ENCODE measurements around the gene MSTN. TPM values are rescaled to one million over a fixed set of nuclear protein-coding genes. Genes with fewer than 3 reads are reported as not detected.
A peak's percentile ranks its signal among the peaks of the same experiment; 100 is the strongest.

Gene MSTN
- total and polyA plus RNA-seq, 2 experiments from 2014 or later = 0.17 to 0.23 TPM

- no peaks in the 10 kb centered on the region for H3K36me3 ChIP-seq (replicated peaks; ENCODE audit: insufficient read depth, low read depth)
- no peaks in the 10 kb centered on the region for H3K9me3 ChIP-seq (ENCODE audit: low read depth)
- H4K20me1 ChIP-seq (ENCODE audit: insufficient read depth, poor library complexity, severe bottlenecking) = no peaks in the 10 kb centered on the region
- DNase-seq (ENCODE audit: low spot score) = no peak
- H3K79me2 ChIP-seq = no peaks in the 10 kb centered on the region
- H3K27ac ChIP-seq = no peak overlapping the region
- H3K4me2 ChIP-seq = no peak overlapping the region
- no peak overlapping the region for H2AFZ ChIP-seq
- no peaks in the 10 kb centered on the region for H3K27me3 ChIP-seq
- TF ChIP-seq EZH2 (IDR thresholded peaks at IDR 0.05; ENCODE audit: borderline replicate concordance) = no peak
- no peak for TF ChIP-seq EZH2phosphoT487 (IDR thresholded peaks at IDR 0.05; ENCODE audit: low read depth, severe bottlenecking, unreplicated experiment)
- H3K4me3 ChIP-seq = no peak overlapping the region
- no peaks in the 10 kb centered on the region for H3K9me2 ChIP-seq (replicated peaks; ENCODE audit: insufficient read depth)
- no peaks in the 10 kb centered on the region for H3K4me1 ChIP-seq (ENCODE audit: insufficient read depth)
Measured at GRCh38 chr2:190075623-190076022, 13.1 kb upstream of the MSTN start.

DNA sequence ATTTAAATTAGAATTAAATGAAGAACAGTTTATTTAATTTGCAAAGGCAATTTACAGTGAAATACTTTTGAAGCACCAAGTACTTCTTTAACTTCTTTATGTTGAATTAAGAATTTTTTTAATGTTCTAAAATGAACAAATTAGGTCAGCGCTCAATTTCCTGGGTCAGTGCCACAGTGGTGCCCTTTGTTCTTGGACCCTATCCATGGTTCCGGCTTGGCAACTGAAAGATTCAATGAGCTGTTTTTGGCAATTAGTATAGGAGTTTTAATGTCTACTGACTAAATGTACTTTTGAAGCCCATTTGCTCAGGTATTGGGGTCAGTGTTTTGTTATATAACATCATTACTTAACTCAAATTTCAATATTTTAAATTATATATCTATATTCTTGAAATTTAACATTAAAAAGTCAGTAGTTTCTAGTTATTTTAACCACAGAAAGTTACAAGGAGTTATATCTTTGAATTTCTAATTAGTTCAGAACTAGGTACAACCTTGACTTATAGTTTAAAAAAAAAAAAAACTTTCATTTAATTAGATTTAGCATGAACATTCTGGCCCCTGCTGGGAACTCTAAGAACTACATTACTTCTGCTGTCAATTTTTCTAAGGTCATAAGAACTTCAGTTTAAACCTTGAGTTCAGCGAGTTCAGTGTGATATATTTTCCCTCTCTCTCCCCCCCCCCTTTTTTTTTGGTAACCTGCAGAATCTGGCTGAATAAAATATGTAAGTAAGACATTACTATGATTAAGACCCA, 7.6 kb upstream of the MSTN start:
- DNase-seq (ENCODE audit: low spot score) = peak; percentile 76
- no peak for TF ChIP-seq EZH2 (IDR thresholded peaks at IDR 0.05; ENCODE audit: borderline replicate concordance)
- TF ChIP-seq, protein P1, sequence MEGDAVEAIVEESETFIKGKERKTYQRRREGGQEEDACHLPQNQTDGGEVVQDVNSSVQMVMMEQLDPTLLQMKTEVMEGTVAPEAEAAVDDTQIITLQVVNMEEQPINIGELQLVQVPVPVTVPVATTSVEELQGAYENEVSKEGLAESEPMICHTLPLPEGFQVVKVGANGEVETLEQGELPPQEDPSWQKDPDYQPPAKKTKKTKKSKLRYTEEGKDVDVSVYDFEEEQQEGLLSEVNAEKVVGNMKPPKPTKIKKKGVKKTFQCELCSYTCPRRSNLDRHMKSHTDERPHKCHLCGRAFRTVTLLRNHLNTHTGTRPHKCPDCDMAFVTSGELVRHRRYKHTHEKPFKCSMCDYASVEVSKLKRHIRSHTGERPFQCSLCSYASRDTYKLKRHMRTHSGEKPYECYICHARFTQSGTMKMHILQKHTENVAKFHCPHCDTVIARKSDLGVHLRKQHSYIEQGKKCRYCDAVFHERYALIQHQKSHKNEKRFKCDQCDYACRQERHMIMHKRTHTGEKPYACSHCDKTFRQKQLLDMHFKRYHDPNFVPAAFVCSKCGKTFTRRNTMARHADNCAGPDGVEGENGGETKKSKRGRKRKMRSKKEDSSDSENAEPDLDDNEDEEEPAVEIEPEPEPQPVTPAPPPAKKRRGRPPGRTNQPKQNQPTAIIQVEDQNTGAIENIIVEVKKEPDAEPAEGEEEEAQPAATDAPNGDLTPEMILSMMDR (IDR thresholded peaks at IDR 0.05; ENCODE audit: poor library complexity) = peak; percentile 79
- no peak overlapping the region for H3K4me2 ChIP-seq
- H3K9me2 ChIP-seq (replicated peaks; ENCODE audit: insufficient read depth) = no peaks in the 10 kb centered on the region
- H3K27ac ChIP-seq = no peak overlapping the region
- no peaks in the 10 kb centered on the region for H3K9me3 ChIP-seq (ENCODE audit: low read depth)
- WGBS (ENCODE audit: low lambda C conversion rate, missing lambda C conversion rate) = 74% methylated on average over 3 of the region's 3 CpGs
- H3K4me1 ChIP-seq (ENCODE audit: insufficient read depth) = no peaks in the 10 kb centered on the region
- no peak overlapping the region for H2AFZ ChIP-seq
- H3K4me3 ChIP-seq = no peak overlapping the region
- H3K36me3 ChIP-seq (replicated peaks; ENCODE audit: insufficient read depth, low read depth) = no peaks in the 10 kb centered on the region
- no peaks in the 10 kb centered on the region for H3K79me2 ChIP-seq
- no peaks in the 10 kb centered on the region for H3K27me3 ChIP-seq
- H4K20me1 ChIP-seq (ENCODE audit: insufficient read depth, poor library complexity, severe bottlenecking) = no peaks in the 10 kb centered on the region

GRCh38 chr2:190068764-190069163, 6.2 kb upstream of the MSTN start:
- H3K79me2 ChIP-seq = no peaks in the 10 kb centered on the region
- H3K4me3 ChIP-seq = no peak overlapping the region
- no peak for DNase-seq (ENCODE audit: low spot score)
- no peaks in the 10 kb centered on the region for H3K4me1 ChIP-seq (ENCODE audit: insufficient read depth)
- H3K27ac ChIP-seq = no peak overlapping the region
- no peaks in the 10 kb centered on the region for H3K36me3 ChIP-seq (replicated peaks; ENCODE audit: insufficient read depth, low read depth)
- H3K27me3 ChIP-seq = no peaks in the 10 kb centered on the region
- no peaks in the 10 kb centered on the region for H3K9me2 ChIP-seq (replicated peaks; ENCODE audit: insufficient read depth)
- H2AFZ ChIP-seq = no peak overlapping the region
- no peak overlapping the region for H3K4me2 ChIP-seq
- WGBS (ENCODE audit: low lambda C conversion rate, missing lambda C conversion rate) = 74% methylated on average over 1 of the region's 1 CpG
- H3K9me3 ChIP-seq (ENCODE audit: low read depth) = no peaks in the 10 kb centered on the region
- no peaks in the 10 kb centered on the region for H4K20me1 ChIP-seq (ENCODE audit: insufficient read depth, poor library complexity, severe bottlenecking)
- no peak for TF ChIP-seq EZH2phosphoT487 (IDR thresholded peaks at IDR 0.05; ENCODE audit: low read depth, severe bottlenecking, unreplicated experiment)
- TF ChIP-seq, protein P1 (IDR thresholded peaks at IDR 0.05; ENCODE audit: poor library complexity) = no peak
- TF ChIP-seq EZH2 (IDR thresholded peaks at IDR 0.05; ENCODE audit: borderline replicate concordance) = no peak

GRCh38 chr2:190065839-190066238, 3.3 kb upstream of the MSTN start:
- TF ChIP-seq, protein P1 (IDR thresholded peaks at IDR 0.05; ENCODE audit: poor library complexity) = no peak
- TF ChIP-seq EZH2phosphoT487 (IDR thresholded peaks at IDR 0.05; ENCODE audit: low read depth, severe bottlenecking, unreplicated experiment) = no peak
- no peak for TF ChIP-seq EZH2 (IDR thresholded peaks at IDR 0.05; ENCODE audit: borderline replicate concordance)
- Histone ChIP-seq H3K79me2 (no peaks in the 10 kb centered on the region), H3K4me1 (ENCODE audit: insufficient read depth) (no peaks in the 10 kb centered on the region), H3K27me3 (no peaks in the 10 kb centered on the region), H3K27ac (no peak overlapping the region), H2AFZ (no peak overlapping the region), H3K9me2 (replicated peaks; ENCODE audit: insufficient read depth) (no peaks in the 10 kb centered on the region), H3K9me3 (ENCODE audit: low read depth) (no peaks in the 10 kb centered on the region), H3K36me3 (replicated peaks; ENCODE audit: insufficient read depth, low read depth) (no peaks in the 10 kb centered on the region), H4K20me1 (ENCODE audit: insufficient read depth, poor library complexity, severe bottlenecking) (no peaks in the 10 kb centered on the region), H3K4me2 (no peak overlapping the region), H3K4me3 (no peak overlapping the region)
- no peak for DNase-seq (ENCODE audit: low spot score)
- WGBS (ENCODE audit: low lambda C conversion rate, missing lambda C conversion rate) = 75% methylated on average over 4 of the region's 4 CpGs

All from hepatocyte (in vitro differentiated cells).